Stimulated activated CD4-positive, alpha-beta T cell treated with anti-CD3 and anti-CD28 coated beads, Interleukin-12 subunit alpha, Interleukin-12 subunit beta, amount 100 ng/mL, for 24 hours (primary cell): ENCODE data around the gene SAMD4B.
A peak's percentile ranks its signal among the peaks of the same experiment; 100 is the strongest.

Experiments used
- DNase-seq, 2 experiments: peaks; one replicate each; pipeline ENCODE4 v3.0.0-alpha.2; 2020; ENCODE audit warnings: low read depth in 2 of 2

The SAMD4B gene

DNA sequence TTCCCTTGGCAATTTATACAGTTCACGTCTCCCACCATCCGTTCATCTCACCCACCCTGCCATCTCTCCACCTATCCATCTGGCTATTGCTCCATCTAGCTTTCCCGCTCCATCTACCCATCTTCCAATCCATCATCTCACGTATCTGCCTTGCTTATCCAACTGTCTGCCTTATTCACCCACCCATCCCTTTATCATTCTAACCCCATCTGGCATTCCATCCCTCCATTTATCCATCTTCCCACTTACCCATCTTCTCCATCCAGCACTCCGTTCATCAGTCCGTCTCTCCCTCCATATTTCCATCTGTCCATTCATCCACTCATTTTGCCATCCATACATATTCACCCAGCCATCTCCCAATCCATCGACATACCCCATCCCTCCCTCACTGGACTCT, 83.5 kb downstream of the SAMD4B start:
- no peak for DNase-seq

- no peak for DNase-seq
Observed at GRCh38 chr19:39426170-39426569, 83.9 kb downstream of the SAMD4B start.

- DNase-seq, result no peak
Observed at GRCh38 chr19:39427707-39428106, 85.5 kb downstream of the SAMD4B start.

DNA sequence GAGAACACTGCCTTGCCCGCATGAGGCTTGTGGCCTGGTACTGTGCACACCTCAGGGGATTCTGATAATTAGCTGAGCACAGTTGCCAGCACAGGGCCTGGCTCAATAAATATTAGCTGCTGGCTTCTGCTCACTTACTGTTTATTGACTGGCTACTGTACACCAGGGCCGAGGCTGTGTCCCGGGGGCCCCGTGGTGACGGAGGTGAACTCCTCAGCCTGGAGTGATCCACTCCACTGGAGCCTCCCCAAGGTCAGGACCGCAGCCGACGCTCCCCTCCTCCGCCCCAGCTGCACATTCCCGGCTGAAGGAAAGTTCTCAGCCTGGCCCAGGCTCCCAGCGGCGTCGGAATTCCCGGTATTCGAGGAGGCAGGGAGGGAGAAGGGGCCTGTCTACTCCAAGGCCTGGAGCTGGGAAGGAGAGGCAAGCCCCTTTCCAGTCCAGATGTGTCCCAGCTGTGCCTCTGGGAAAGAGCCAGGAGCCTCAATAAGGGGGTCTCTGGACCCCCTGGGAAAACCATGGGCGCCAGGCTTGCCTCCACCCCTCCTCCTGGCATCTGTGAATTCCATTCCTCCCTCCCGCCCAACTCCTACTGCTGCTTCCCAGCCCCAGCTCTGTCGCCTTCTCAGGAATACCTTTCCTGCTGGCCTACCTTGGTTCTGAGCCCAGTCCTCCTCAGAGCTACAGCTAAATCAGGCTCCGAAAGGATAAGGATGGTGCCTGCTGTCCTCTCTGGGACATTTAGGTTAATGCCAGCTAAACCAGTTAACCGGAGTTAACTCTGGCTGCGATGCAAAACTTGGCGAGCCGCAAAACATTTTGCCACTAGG, 86.3 kb downstream of the SAMD4B start:
- DNase-seq, result no peak

DNA sequence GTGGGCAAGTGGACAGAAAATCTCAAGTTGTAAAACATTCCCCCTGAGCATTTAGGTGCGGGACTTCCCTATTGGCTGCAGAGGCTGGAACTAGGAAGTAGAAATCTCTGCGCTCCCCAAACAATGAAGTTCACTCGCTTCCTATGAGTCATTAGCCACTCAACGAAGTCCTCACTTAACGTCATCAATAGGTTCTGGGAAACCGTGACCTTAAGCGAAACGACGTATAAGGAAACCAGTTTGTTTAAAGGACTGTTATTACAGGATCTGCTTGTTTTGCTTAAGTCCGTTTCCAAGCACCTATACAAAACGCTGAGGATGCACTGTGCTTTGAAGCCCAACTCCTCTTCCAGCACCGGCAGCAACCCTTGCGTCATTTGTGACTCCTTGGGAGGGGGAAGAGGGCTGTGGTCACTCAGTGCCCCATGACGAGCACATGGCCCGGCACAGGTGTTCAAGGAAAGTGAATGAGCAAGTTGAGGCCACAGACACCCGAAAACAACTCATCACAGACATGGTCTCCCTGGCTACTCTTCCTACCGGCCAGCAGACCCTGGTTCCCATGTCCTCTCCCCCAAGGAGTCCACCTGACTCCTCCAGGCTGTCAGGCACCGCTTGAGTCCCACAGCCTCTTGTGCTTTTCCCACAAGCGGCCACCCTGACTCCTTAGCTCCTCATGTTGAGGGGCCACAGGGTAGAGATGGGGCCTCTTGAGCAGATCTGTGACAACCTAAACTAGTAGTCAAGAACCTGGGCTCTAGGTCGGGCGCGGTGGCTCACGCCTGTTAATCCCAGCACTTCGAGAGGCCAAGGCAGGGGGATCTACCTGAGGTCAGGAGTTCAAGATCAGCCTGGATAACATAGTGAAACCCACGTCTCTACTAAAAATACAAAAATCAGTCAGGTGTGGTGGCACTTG, 88.7 kb downstream of the SAMD4B start:
- peak in 1 of 2 experiments; percentile 47 for DNase-seq

DNA sequence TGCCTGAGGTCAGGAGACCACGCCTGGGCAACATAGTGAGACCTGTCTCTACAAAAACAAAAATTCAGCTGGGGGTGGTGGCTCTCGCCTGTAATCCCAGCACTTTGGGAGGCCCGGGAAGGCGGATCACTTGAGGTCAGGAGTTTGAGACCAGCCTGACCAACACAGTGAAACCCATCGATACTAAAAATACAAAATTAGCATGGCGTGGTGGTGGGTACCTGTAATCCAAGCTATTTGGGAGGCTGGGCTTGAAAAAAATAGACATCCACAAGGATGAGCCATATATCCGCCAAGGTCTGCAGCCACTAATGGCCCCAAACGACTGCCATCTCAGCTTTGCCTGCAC, 90.4 kb downstream of the SAMD4B start:
- no peak for DNase-seq

GRCh38 chr19:39433480-39434079, 91.4 kb downstream of the SAMD4B start:
- DNase-seq, result no peak

DNA sequence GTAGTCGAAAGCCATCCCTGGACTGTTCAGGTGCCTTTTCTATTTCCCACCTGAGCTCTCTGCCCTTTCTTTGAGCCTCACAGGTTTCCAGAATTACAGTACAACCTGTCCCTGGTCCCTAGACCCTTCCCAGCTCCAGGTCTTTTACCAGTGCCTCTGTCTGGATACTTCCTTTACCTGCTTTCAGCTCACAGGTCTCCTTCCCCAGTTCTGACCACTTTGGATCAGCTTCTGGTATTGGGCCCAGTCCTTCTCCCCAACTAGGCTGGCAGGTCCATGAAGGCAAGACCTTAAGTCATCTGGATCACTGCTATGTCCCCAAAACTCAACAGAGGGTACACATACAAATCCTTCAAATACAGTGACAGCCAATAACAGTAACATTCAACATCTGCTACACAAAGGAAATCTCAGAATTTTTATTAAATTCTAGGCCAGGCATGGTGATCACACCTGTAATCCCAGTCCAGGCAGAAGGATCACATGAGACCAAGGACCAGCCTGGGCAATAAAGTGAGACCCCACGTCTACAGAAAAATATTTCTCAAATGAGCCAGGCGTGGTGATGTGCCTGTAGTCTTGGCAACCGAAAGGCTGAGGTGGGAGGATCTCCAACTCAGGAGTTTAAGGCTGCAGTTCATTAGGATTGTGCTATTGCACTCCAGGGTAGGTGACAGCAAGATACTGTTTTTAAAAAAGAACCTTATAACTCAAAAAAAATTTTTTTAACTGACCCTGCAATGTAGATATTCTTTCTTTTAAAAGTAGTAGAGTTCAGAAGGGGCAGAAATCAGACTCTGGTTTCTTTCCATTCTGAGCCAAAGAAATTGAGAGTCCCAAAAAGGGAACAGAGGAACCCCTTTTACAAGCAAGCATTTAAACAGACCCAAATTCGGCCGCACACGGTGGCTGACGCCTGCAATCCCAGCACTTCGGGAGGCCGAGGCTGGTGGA, 92.2 kb downstream of the SAMD4B start:
- no peak for DNase-seq
